Ureter (tissue), 1 donor: ENCODE results near the gene RPL36. TPM values are rescaled to one million over a fixed set of nuclear protein-coding genes. Genes with fewer than 3 reads are reported as not detected.
"Not testable (repeated sequence)": the region's sequence is repeated elsewhere in the genome, so short reads cannot be mapped to it uniquely, and the experiment has no call there.

Experiments used
- DNase-seq: peaks from one replicate; pipeline ENCODE4 v3.0.0-alpha.2; 2020; ENCODE audit warnings: low spot score
- total RNA-seq: library from RNA; stranded (reverse); gene quantifications from one replicate; pipeline ENCODE4 v1.2.4, GENCODE V29; 2023
- donor health status: DM: yes; HTN: yes; CAD: no.

Gene RPL36
- total RNA-seq, 1 donor from 2014 or later = 962 TPM

- no peak for DNase-seq
Observed at GRCh38 chr19:5674714-5675113, 15.4 kb upstream of the RPL36 start.

GRCh38 chr19:5676105-5676771 is 13.9 kb upstream of the RPL36 start:
- no peak for DNase-seq

GRCh38 chr19:5676772-5677105 is 13.4 kb upstream of the RPL36 start:
- no peak for DNase-seq

- no peak for DNase-seq
Observed at GRCh38 chr19:5677136-5677535, 13.0 kb upstream of the RPL36 start.

- no peak for DNase-seq
Observed at GRCh38 chr19:5677580-5677979, 12.5 kb upstream of the RPL36 start.

- no peak for DNase-seq
Observed at GRCh38 chr19:5678071-5678718, 11.9 kb upstream of the RPL36 start.

- DNase-seq = no peak
Observed at GRCh38 chr19:5679289-5680083, 10.6 kb upstream of the RPL36 start.

GRCh38 chr19:5680084-5680436 is 10.0 kb upstream of the RPL36 start:
- DNase-seq = no peak

GRCh38 chr19:5680437-5681368 is 9.4 kb upstream of the RPL36 start, which contains the start of the genes HSD11B1L and MICOS13:
Gene HSD11B1L, plus strand, starts transcription at chr19:5681027. Its CDS starts 3,806 bp downstream, at chr19:5684833.
Gene MICOS13, minus strand, starts transcription at chr19:5680516. Its CDS starts 30 bp downstream, at chr19:5680486.
- peak; percentile 98 for DNase-seq

GRCh38 chr19:5681391-5682106 is 8.5 kb upstream of the RPL36 start:
- no peak for DNase-seq

- no peak for DNase-seq
Observed at GRCh38 chr19:5682107-5682482, 8.0 kb upstream of the RPL36 start.

GRCh38 chr19:5683177-5683886 is 6.8 kb upstream of the RPL36 start:
- no peak for DNase-seq

GRCh38 chr19:5684694-5685430 is 5.2 kb upstream of the RPL36 start:
- DNase-seq = no peak

GRCh38 chr19:5686326-5686646 is 3.8 kb upstream of the RPL36 start:
- DNase-seq = no peak

- DNase-seq = peak; percentile 98
Observed at GRCh38 chr19:5686647-5687359, 3.3 kb upstream of the RPL36 start.

GRCh38 chr19:5687360-5688198 is 2.5 kb upstream of the RPL36 start:
- DNase-seq = no peak

GRCh38 chr19:5688262-5688881 is 1.7 kb upstream of the RPL36 start:
- DNase-seq = not testable (repeated sequence)
